ENCODE results near the gene ALDH3A2.

Gene ALDH3A2

DNA sequence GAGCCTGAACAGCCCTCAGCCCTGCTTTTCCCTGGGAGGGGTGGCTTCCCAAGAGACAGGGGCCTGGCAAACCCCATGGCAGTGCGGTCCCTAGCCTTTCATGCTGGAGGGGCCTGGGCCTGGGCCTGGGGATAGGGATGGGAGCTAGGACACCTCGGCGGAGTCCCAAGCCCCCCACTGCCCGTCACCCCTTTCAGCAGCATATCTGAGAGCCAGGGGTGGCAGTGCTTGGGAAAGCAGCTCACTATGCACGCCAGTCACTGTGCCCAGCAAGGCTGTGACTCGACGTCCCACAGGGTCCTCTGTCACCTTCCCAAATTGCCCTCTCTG, 68.4 kb downstream of the ALDH3A2 start:
- DNase-seq, result no peak

DNA sequence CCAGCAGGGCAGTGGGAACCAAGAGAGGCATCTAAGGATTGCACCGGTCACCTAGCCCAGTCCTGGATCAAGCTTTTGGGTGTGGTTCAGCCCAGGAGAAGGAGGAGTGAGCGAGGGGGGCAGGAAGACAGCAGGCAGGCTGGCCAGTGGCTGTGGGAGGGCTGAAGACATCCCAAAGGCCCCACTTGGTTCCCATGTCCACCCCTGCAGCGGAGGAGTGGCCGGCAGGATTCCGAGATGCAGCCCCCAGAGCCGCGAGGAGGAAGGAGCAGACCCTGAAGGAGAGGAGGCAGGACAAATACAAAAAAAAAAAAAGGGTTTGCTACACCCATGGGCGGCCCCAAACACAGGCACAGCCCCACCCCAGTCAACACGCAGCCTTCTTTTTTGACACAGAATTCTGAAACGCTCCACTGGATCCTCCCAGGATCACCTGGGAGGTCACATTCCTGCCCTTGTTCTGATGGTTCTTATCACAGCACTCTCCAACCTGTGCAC, 68.9 kb downstream of the ALDH3A2 start:
- no peak for DNase-seq

DNA sequence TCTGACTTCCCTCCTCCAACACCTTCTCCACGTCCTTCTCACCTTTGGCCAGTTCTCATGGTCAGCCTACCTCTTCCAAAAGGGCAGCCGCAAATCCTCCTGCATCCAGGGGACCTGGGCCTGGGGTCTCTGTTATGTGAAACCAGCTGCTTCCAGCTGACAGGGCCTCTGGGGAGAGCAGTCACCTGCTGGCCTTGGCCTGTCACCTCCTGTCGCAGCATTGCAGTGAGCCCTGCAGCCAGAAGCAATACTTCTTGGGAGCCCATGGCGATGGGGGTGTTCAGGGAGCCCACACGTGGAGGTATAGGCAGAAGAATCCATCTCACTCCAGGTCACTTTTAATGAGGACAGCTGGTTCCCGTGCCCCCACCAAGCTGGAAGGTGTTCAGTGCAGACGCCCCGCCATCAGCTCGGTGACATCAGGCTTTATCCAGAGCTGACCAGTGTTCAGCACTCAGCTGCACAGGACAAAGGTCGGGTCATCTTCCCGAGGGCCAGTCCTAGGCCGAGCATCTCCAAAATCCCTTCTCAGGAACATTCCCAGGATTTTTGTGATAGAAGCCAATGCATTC, 69.6 kb downstream of the ALDH3A2 start:
- DNase-seq, result no peak

DNA sequence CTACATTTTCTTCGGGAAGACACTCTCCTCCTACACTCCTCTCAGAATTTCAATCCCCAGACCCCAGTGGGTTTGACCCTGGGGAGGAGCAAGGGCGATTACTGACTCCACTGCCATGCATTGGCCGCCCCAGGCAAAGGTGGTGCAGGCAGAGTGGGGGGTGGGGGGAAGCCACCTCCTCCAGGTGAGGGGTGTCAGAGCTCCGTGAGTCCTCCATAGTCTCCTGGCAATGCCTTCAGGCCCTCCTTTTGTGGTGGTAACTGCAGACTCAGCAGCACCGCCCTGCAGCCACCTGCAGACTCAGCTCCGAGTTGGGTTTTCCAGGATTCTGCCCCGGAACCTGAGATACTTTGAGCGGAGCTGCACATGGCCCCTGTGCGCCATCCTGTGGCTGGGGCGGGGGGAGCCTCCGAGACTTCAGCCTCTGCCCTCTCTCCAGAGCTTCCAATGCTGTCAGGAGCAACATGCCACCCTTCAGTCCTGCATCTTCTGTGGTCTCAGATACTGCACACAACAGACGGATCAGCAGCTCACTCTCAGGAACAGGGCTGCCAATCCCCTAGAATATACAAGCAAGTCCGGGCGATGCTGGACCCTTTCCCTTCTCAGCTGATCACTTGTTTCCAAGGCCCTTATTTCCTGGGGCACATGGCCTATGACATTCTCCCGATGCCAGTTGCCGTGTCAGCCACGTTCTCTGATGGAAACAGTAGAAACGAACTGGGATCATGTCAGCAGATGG, 70.2 kb downstream of the ALDH3A2 start:
- DNase-seq, result peak; percentile 75

DNA sequence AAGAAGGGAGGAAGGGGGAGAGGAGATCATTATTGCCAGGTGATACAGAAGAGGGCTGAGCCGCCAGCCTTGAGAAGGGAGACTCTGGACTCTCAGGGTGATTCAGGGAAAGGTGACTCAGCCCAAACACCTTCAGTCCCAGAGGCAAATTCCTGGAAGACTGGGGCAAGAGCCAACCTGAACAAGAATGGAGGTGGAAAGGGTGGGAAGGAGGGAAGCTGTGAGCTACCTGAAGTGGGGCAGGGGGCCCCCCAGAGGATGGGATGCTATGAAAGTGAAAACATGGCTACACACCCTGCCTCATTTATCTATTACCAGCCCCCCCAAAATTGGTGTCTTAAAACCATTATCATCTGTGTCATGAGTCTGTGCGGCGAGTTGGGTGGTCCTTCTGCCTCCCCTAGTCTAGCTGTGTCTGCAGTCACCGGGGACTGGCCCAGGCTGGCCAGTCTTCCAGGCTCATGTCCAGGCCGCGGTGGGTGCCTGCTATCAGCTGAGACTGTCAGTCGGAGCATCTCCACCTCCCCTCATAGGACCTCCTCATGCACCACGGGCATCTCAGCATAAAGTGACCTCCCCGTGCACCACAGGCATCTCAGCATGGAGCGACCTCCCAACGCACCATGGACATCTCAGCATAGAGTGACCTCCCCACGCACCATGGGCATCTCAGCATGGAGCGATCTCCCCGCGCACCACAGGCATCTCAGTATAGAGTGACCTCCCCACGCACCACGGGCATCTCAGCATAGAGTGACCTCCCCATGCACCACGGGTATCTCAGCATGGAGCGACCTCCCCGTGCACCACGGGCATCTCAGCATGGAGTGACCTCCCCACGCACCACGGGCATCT, 71.0 kb downstream of the ALDH3A2 start:
- no peak for DNase-seq

DNA sequence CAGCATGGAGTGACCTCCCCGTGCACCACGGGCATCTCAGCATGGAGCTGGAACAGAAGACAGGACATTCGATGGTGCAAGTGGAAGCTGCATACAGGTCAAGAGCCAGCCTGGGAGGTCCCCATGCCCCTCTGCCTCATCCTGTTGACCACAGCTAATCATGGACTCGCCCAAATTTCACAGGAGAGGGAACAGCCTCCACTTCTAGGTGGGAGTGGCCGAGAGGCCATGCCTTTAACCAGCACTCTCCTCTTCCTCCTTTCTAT, 71.6 kb downstream of the ALDH3A2 start:
- no peak for DNase-seq

DNA sequence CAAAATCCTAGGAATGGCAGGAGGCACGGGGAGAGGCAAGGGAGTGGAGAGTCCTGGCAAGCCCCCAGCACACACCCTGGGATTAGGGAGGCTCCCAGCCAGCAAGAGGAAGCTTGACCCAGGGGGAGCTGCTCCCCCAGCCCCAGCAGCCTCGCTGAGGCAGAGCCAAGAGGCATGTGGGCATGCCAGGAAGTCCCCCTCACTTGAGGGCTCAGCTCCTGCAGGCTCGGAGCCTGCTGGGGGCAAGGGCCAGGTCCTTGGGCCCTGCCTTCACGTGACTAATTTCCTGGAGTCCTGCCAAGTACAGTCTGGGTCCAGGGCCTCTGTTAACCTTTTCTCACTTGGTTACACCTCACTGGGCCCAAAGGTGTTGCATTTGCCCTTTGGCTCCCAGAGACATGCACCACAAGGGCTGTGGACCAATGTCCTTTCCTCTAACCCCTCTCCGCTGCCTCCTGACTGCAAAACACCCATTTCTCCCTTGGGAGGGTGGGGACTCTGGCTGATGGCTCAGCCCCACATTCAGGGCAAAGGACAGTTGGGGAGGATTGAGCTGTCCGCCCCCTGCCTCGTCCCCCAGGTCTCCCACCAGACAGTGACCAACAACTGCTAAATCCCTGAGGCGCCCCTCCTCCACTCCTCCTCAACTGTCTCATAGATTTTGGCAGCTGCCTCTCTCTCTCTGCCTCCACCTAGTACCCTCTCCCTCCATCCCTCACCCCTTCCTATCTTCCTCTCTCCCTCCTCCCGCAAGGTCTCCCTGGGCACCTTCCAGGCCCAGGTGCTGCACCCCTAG, 72.3 kb downstream of the ALDH3A2 start:
- peak; percentile 50 for DNase-seq

DNA sequence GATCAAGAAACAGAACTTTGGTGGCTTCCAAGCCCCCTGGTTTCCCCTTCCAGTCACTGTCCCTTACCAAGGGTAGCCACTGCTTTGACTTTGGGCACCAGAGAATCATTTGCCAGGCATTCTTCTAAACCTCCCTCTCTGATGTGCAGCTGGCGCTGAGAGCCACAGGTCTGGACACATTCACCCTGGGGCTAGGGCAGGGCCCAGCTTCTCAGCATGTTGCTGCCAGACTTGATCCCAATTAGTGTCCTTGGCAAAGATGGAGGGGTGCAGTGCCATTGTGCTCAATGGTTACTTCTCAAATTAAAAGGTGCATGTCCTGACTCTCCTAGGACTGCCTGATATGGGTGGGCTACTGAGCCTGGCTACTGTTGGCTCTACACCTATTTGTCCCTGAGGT, 75.4 kb downstream of the ALDH3A2 start:
- peak; percentile 21 for DNase-seq

DNA sequence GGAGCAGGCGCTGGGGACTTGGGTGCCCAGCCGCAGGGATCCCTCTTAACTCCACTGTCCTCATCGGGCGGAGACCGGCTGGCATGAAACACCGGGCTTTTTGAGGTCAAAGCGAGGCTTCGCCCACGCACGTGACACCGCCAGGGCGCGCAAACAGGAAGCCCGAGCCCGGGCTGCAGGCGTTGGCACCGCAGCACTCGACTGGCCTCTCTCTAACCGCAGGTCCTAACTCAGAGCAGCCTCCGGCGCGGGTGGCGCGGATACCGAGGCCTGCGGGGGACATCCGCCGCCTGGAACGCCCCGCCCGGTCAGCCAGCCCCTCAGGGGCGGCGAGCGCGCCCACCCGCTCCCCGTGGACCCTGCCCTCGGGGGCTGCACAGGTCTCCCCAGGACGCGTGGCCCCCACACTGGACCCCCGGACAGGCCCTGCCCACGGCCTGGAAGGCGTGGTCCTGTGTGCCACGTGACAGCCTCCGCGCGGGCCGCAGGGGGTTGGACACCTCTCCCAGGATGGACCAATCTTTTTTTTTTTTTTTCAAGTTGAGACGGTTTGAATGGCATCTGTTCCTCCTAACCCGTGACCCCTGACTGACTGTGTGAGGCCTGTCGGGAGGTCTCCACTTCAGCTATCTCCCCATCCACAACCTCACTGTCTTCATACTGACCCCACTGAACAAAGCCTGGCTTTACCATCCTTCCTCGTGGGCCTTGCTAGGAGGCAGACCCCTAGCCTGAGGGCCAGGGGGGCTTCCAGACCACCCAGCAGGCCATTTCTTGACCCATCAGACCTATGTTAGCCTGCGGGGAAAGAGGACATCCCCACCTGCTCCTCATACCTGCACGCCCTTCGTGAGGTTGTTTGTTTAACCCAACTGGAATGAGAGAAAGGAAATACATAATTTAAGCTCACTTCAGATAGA, 76.2 kb downstream of the ALDH3A2 start:
- DNase-seq, result peak; percentile 82

DNA sequence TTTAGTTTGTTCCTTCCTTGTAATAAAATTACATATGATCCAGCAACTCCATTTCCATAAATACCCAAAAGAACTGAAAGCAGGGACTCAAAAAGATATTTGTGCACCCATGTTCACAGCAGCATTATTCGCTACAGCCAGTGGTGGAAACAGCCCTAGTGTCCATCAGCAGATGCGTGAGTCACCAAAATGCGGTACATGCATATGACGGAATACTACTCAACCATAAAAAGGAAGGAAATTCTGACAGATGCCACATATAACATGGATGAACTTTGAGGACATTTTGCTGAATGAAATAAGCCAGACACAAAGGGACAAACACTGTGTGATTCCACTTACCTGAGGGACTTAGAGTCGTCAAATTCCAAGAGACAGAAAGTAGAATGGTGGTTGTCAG, 76.9 kb downstream of the ALDH3A2 start:
- DNase-seq, result no peak

DNA sequence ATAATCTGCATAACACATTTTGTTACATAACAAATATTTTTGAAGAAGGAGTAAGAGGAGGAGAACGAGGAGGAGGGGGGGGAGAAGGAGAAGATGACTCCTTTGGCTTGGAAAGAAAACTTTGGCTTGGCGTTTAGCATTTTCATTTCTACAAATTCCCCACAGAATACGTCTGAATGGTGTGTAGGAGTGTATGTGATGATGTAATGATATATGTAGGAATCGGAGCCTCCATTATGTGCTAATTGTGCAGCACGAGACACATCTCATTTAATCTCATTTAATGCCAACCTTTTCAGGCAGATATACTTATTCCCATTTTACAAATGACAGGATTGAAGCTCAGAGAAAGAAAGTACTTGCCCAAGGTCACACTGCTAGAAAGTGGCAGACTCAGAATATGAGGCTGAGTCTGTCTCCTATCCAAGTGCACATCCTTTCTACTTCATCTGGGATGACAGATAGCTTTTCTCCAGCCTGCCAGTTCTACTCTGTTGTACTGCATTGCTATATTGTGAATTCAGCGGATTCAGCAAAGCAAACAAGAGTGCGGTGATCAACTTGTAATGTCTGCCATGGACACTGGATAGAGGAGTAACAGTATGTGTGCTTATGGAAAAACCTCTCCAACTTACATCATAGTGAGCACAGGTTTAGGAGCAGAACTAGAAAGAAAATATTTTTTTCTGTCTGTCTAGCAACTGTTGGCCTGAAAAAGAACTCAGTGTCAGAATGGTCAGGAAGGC, 78.3 kb downstream of the ALDH3A2 start:
- no peak for DNase-seq
